Measurements from ENCODE around the gene MOB1B. TPM values are rescaled to one million over a fixed set of nuclear protein-coding genes. Genes with fewer than 3 reads are reported as not detected.

Gene MOB1B
- total RNA-seq, 1 experiment from 2014 or later: 14.5 TPM

GRCh38 chr4:70873216-70873615 lies 29.0 kb upstream of the MOB1B start:
- CTCF ChIA-PET: no interaction called here
- Histone ChIP-seq H3K36me3 (ENCODE audit: low read depth) (no peaks in the 10 kb centered on the region), H3K79me2 (ENCODE audit: low read depth) (no peaks in the 10 kb centered on the region), H2AFZ (0 out of 2 replicates have a peak overlapping the region, but pooled peaks have one; percentile 48), H3F3A (ENCODE audit: insufficient read depth, low read depth) (no peaks in the 10 kb centered on the region), H3K9me3 (ENCODE audit: insufficient read depth, low read depth) (no peaks in the 10 kb centered on the region), H3K4me2 (no peak overlapping the region), H3K27me3 (ENCODE audit: insufficient read depth, low read depth) (no peaks in the 10 kb centered on the region), H3K9me2 (ENCODE audit: insufficient read depth) (no peaks in the 10 kb centered on the region), H3K4me1 (replicated peaks; ENCODE audit: insufficient read depth) (no peaks in the 10 kb centered on the region), H4K20me1 (ENCODE audit: insufficient read depth) (no peaks in the 10 kb centered on the region), H3K27ac (no peak overlapping the region), H3K4me3 (no peak overlapping the region)
- POLR2A ChIA-PET (ENCODE audit: unreplicated experiment): no interaction called here
- intact Hi-C loops (cut with micrococcal nuclease; ENCODE audit: unreplicated experiment): no loop called here
- TF ChIP-seq CTCF (conservative IDR thresholded peaks at IDR 0.05) (no peak), EZH2 (IDR thresholded peaks at IDR 0.05; ENCODE audit: low read depth) (no peak)
- DNase-seq: no peak
- no TSS peak for BruUV-seq (replicated peaks)

- no peaks in the 10 kb centered on the region for H3K4me1 ChIP-seq (replicated peaks; ENCODE audit: insufficient read depth)
- no peaks in the 10 kb centered on the region for H3K36me3 ChIP-seq (ENCODE audit: low read depth)
- TF ChIP-seq EZH2 (IDR thresholded peaks at IDR 0.05; ENCODE audit: low read depth): no peak
- POLR2A ChIA-PET (ENCODE audit: unreplicated experiment): no interaction called here
- no peak overlapping the region for H3K27ac ChIP-seq
- no peak overlapping the region for H3K4me3 ChIP-seq
- H3K4me2 ChIP-seq: no peak overlapping the region
- H3F3A ChIP-seq (ENCODE audit: insufficient read depth, low read depth): no peaks in the 10 kb centered on the region
- H3K79me2 ChIP-seq (ENCODE audit: low read depth): no peaks in the 10 kb centered on the region
- no peaks in the 10 kb centered on the region for H3K27me3 ChIP-seq (ENCODE audit: insufficient read depth, low read depth)
- DNase-seq: no peak
- intact Hi-C loops (cut with micrococcal nuclease; ENCODE audit: unreplicated experiment): no loop called here
- CTCF ChIA-PET: no interaction called here
- BruUV-seq (replicated peaks): no TSS peak
- no peak overlapping the region for H2AFZ ChIP-seq
- H3K9me3 ChIP-seq (ENCODE audit: insufficient read depth, low read depth): no peaks in the 10 kb centered on the region
- no peaks in the 10 kb centered on the region for H4K20me1 ChIP-seq (ENCODE audit: insufficient read depth)
- no peaks in the 10 kb centered on the region for H3K9me2 ChIP-seq (ENCODE audit: insufficient read depth)
Observed at GRCh38 chr4:70874268-70875156, 27.7 kb upstream of the MOB1B start.

GRCh38 chr4:70877556-70877955 lies 24.6 kb upstream of the MOB1B start:
- ChIA-PET POLR2A (ENCODE audit: unreplicated experiment) (no interaction called here), CTCF (no interaction called here)
- Histone ChIP-seq H3K79me2 (ENCODE audit: low read depth) (no peaks in the 10 kb centered on the region), H3K4me3 (no peak overlapping the region), H4K20me1 (ENCODE audit: insufficient read depth) (no peaks in the 10 kb centered on the region), H3K4me2 (no peak overlapping the region), H3K27ac (no peak overlapping the region), H3K4me1 (replicated peaks; ENCODE audit: insufficient read depth) (no peaks in the 10 kb centered on the region), H2AFZ (no peak overlapping the region), H3F3A (ENCODE audit: insufficient read depth, low read depth) (no peaks in the 10 kb centered on the region), H3K9me2 (ENCODE audit: insufficient read depth) (no peaks in the 10 kb centered on the region), H3K36me3 (ENCODE audit: low read depth) (no peaks in the 10 kb centered on the region), H3K27me3 (ENCODE audit: insufficient read depth, low read depth) (no peaks in the 10 kb centered on the region), H3K9me3 (ENCODE audit: insufficient read depth, low read depth) (no peaks in the 10 kb centered on the region)
- no peak for DNase-seq
- intact Hi-C loops (cut with micrococcal nuclease; ENCODE audit: unreplicated experiment): no loop called here
- TF ChIP-seq EZH2 (IDR thresholded peaks at IDR 0.05; ENCODE audit: low read depth) (no peak), CTCF (conservative IDR thresholded peaks at IDR 0.05) (no peak)
- BruUV-seq (replicated peaks): no TSS peak
